DMS114 treated with DMSO at 0.1 percent for 48 hours (cell line): ENCODE measurements around the gene MYBPH.

Experiments used
- DNase-seq: peaks from one replicate; lab custom pipeline; 2025; ENCODE audit not compliant: unreplicated experiment; lab: John Stamatoyannopoulos, UW

The MYBPH gene

DNA sequence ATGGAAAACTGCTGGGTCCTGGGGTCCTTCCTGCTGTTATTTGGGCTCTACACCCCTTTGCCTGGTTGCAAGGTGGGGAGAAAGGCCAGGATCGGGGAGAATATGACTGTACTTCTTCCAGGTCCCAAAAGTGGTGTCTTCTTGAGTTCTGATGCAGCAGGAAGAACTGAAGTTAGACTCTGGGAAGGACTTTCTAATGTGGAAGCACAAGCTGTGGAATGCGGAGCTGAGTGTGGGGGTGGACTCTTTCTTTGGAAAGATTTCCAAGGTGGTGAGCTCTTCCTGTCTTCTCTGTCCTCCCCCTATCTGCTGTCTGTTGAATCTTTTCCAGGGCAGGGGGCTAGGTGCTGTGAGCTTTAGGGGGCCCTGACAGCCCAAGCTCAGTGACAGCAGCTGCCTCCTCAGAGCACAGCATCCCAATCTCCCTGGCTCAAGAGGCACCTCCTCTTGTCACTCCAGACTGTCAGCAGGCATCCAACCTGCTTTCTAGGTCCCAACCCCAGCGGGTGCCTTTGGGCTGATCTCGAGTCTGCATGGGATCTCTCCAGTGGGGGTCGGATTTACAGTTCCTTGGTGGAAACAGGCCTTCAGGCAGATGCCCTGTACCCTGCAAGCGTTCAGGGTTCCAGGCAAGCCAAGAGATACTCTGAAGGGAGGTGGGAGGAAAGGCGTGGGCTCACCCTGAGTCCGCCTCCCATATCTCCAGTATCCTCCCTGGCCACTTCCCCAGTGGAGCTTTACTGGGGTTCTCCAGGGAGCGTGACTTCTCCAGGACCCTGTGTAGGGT lies 24.9 kb downstream of the MYBPH start:
- no peak for DNase-seq

DNA sequence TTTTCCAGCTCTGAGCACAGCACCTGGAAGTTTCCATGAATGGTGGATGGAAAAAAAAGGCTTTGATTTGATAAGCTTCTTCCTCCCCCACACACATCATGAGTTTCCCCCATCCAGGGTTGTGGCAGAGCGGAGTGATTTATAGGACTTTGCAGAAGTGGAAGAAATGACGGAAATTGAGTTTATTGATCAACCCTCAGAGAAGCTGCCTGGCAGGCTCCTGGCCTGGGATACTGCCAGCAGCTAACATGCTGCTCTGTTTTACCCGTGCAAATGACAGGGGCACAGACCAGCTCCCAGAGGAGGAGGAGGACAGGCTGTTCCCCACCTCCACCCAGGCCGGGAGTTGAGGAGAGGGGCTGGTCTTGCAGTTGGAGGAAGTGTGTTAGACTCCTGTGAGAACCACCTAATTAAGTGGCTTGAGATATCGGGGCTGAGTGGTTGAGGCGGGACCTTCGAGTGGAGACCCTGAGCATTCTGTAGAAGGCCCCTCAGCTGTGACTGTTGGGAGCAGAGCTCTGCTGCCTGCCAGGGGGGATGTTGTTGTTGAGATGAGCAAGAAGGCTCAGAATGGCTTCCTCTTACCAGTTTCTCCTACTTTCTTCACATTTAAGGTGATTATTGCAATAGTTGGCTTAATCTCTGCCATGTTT lies 26.3 kb downstream of the MYBPH start:
- no peak for DNase-seq

DNA sequence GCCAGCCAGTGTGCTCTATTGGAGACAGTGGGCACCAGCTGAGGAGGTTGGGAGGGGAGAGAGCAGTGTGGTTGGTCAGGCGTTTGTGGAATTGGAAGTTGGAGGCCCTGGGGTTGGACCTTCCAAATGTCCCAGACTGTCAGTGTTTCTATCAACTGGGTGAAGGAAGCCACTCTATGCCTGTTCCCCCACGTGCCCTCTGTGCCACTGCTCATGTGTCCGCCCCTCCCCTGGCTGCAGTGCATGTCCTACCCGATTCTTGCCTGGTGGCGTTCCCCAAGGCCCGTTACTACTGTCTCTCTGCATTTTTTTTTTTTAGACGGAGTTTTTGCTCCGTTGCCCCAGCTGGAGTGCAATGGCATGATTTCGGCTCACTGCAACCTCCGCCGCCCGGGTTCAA lies 27.0 kb downstream of the MYBPH start:
- no peak for DNase-seq

DNA sequence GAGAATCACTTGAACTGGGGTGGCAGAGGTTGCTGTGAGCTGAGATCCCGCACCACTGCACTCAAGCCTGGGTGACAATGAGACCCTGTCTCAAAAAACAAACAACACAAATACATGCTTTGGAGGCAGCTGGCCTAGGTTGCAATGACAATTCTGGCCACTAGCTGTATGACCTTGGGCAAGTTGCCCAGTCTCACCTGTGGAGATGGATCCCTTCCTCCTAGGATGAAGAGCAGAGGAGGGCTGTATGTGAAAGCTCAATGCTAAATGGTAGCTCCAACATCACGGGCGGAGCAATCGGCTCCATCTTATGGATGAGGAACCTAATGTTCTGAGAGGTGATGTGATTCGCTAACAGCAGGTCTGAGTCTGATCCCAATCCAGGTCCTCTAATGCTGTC lies 27.5 kb downstream of the MYBPH start:
- DNase-seq = no peak

DNA sequence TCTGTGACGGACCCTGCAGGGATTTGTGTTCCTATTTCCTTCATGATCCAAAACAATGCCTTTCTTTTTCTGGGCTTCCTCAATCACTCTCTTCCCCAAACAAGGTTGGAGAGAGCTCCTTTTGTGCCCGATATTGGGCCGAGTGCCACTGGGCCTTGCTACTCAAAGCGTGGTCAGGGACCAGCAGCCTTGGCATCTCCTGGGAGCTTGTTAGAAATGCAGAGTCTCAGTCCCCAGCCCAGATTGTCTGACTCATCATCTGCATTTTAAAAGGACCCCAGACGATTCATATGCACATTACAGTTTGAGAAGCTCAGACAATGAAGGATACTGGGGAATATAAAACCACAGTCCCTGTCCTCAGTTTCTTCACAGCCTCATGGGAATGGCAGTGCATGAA lies 28.2 kb downstream of the MYBPH start:
- DNase-seq = no peak

DNA sequence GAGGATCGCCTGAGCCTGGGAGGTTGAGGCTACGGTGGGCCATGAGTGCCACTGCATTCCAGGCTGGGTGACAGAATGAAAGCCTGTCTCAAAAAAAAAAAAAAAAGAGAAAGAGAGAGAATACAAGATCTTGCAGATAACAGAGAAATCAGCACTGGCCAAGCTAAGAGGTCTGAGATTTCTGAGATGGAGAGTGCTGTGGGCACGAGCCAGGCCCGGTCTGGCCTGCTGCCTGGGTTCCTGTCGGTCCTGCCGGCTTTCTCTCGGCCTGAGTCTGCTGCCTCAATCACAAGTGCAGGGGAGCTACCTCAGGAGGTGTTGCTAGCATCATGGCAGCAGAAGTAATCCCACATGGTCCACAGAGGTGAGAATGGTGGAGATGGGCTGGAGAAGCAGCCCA lies 29.1 kb downstream of the MYBPH start:
- DNase-seq = no peak

DNA sequence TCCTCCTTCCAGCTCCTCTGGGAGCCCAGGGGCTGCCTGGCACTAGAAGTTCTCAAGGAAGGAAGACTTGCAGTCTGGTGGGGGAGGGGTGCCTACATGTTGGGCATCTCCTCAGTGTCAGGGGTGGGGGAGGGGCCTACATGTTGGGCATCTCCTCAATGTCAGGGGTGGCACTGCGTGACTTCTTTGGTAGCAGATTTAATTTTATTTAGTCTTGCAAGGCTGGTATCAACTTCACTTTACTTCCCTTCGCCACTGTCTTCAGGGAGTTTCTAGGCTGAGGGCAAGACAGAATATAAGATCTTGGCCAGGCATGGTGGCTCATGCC lies 29.6 kb downstream of the MYBPH start:
- DNase-seq = no peak

DNA sequence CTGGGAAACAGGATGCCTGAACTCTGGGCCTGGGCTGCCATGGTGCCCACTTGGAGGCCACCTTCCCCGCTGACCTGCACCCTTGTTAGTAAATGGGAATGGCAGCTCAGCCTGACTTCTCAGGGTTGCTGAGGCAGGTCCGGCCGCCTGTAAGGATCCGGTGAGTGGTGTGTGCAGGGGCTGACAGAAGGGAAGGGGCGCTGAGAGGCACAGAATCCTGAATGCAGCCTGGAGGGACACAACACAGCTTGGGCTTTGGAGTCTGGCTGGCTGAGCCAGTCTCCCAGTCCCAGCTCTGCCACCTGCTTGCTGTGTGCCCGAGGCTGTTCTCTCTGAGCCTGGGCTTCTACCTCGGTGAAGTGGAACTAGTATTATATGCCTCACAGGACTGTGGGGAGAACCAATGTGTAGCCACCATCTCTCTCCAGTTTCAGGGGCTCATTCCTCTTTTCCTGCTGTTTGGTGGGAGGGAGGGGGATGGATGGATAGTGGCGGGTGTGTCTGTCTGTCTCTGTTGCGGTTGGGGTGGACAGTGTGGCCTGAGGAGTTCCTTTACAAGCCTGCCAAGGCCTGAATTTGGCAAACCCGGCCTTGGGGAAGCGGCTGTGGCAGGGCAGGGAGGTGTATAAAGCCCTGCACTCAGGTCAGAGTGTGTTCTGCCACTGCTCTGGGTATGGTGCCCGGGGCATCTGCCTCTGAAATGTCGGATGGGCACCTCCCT lies 30.1 kb downstream of the MYBPH start:
- DNase-seq = no peak

DNA sequence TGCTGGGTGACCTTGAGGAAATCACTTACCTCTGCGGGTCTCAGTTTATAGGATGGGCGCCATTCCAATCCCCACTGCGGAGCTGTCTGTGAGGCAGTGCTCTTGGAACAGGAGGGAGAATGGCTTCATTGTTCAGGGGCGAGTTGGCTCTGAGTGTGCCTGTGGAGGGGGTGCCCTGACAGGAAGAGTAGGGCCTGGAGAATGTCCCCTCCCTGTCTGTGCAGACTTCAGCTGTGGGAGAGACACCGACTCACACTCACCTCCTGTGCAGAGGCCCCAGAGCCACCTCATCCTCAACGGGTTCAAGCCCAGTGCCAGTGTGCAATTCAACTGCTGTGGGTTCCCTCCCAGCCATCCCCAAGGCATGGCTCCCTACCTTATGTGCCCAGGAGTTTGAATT lies 31.0 kb downstream of the MYBPH start:
- DNase-seq = no peak

DNA sequence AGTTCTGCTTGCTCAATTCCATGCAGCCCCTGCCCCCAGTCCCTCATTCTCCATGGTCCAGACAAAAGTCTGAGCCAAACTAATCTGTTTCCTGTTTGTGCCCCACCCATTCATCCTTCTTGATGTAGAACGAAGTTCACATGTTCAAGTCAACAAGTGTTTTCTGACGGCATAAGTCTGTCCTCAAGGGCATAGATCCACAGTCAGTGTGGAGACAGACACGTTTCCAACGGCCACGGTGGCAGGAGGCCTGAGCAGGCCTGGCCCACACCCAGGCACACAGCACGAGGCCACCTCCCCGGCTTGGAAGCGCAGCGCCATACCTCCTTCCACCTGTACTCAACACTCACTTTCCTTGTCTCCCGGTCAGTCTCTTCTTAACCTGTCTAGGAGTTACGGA lies 32.0 kb downstream of the MYBPH start:
- DNase-seq = no peak

DNA sequence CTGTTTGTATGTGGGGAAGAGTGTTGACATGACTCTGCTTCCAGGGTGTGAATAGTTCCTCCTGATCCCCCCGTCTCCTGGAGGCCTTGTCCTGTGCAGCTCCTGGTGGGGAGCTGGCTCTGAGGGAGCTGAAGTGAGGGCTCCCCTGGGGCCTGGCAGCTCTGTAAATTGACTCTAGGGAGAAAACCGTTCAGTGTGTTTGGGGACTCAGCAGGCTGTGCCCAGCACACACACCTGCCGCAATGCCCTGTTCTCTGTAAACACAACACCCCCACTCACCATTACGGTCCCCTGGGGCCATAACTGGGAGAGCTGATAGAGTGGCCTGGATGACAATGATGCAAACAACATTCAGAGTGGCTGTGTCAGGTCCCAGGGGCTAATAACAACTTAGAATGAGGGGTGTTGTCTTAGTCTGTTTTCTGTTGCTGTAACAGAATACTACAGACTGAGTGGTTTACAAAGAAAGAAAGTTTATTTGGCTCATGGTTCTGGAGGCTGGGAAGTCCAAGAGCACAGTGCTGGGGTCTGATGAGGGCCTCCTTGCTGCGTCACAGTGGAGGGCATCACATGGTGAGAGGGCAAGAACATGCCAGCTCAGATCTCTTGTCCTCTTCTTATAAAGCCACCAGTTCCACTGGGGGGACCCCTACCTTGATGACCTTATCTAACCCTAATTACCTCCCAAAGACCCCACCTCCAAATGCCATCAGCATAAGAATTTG lies 32.8 kb downstream of the MYBPH start:
- no peak for DNase-seq

DNA sequence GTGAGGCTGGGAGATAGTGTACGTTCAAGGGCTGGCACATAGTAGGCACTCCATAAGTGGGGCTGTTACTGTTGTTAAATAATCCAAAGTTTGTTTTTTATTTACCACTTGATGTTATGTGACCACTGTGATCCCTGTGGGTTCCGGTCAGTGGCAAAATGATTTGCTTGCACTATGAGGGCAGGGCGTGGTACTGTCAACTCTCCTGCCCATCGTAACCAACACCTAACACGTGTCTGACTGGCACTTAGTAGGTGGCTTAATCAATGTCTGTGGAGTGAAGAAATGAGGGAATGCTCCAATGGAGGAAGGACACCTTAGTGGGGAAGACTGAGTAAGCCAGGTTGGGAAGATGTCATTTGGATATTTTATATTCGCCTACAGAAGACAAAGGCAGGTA lies 33.5 kb downstream of the MYBPH start:
- DNase-seq = no peak

DNA sequence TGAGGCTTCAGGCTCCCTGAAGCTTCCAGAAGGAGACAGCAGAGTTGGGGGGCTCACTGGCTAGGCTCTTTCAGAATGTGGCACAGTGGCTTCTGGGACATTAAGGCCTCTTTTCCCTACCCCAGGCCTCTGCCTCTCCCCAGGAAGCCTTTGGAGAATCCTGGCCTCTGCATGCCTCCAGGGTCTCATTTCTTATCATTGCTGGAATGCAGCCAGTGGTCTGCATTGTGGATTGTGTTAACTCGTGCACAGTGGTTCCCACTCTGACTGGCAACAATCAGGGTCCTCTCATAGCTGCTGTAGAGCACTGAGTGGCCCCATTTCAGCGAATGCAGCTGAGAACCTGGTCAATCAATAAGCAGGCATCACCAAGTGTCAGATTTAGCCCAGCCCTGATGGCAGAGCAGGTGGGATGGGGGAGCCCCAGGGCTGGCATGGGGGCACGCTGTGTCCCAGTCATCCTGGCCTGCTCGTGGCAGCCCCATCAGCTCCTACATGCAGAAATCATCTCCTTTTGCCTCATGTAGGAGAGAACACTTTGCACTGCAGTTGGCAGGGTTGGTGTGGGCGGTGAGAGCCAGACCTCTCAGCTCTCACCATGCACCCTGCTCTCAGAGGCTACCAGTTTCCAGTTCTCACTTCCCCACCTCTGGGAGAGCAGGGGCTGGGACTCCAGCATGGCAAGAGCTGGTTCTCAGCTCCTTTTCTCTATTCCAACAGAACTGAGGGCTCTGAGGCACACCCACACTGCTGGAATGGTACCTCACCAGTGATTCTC lies 34.7 kb downstream of the MYBPH start:
- no peak for DNase-seq

DNA sequence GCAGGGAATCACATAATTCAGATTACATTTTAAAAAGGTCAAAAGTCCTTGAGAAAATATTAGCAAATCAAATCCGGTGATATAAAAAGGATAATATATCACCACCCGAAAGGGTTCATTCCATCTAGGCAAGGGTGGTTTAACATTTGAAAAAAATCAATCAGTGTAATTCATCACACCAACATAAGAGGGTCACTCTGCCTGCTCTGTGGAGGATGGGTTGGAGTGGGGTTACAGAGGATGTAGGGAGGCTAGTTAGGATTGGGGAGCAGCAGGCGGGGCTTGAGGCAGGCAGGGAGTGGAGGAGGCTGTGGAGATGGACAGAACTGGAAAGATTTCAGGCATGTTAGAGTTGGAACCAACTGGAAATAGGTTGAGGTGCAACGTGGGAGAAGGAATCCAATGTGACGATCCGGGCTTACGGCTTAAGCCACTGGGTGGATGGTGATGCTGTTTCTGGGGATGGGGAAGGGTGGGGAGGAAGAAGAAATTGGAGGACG lies 35.6 kb downstream of the MYBPH start:
- DNase-seq = no peak

DNA sequence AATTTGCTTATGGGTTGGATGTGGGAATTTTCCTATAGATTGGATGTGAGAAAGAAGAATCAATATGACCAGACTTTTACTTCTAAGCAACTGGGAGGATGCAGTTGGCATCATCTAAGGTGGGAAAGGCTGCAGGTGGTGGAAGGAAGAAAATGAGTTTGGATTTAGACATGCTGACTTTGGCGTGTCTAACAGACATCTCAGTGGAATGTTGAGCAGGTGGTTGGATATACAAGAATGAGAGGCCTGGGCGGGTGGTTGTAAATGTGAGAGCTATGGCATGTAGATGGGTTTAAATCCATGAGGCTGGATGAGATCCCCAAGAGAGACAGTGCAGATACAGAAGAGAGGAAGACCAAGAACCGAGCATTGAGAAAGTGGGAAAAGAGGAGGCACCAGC lies 37.6 kb downstream of the MYBPH start:
- no peak for DNase-seq

DNA sequence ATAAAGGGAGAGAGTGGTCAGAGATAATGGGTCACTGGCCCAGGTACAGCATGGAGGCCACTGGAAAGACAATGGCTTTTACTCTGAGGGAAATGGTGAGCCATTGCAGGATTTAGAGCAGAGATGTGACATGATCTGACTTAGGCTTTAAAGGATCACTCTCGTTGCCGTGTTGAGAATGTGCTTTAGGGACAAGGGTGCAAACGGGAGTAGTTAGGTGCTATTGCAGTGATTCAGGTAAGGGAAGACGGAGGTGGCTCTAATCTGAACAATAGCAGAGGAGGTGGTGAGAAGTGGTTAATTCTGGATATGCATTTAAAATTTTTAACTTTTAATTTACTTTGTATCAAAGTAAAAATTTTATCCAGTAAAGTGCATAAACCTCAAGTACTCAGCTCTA lies 38.3 kb downstream of the MYBPH start:
- no peak for DNase-seq

DNA sequence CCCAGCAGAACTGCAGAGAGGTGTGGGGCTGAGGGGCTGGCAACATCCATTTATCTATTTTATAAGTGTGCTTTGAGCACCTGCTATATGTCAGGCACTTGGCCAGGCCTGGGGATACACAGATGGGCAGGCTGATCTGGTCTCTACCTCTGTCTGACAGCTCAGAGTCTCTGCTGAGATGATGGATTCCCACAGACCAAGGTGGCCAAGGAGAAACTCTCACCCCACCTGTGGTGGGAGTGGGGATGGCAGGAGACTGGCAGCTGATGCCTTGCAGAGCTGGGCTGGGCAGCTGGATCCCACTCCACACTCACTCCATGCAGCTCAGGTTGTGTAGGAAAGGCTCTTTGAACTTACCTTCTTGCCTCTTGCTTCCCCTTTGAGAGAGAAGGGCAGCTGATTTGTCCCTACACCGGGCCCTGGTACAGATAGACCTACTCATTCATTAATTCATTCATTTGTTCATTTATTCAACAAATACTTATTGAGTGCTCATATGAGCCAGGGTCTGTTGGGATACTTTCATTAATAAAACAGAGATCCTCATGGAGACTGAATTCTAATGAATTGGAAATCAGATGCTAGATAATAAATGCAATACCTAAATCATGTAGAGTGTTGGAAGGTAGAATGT lies 39.1 kb downstream of the MYBPH start:
- DNase-seq = no peak

DNA sequence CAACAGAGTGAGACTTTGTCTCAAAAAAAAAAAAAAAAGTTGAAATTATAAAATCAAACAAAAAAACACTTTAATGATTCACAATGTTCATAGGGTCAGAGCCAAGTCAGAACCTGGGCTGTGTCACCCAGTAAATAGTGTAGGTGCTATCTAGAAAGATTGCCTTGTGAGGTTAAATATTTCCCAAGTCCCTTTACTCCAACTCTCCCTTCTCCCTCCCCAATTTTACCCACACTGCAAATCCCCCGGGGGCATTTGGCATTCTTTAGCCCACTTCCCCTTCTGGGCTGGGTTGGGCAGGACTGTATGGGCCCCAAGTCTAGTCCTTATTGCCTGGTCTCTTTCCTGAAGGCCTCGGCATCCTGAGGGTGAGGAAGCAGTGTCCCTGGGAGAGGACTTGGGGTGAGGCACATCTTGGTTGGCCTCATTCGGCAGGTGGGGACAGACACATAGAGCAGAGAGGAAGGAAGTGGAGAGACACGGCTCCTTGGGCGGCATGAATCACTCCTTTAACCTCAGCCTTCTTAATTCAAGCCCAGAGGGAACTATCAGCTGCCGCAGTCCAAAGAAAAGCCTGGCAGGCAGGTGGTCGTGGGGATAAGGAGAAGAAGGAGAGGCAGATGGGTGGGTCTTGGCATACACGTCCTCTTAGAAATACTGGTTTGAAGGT lies 39.9 kb downstream of the MYBPH start:
- no peak for DNase-seq

DNA sequence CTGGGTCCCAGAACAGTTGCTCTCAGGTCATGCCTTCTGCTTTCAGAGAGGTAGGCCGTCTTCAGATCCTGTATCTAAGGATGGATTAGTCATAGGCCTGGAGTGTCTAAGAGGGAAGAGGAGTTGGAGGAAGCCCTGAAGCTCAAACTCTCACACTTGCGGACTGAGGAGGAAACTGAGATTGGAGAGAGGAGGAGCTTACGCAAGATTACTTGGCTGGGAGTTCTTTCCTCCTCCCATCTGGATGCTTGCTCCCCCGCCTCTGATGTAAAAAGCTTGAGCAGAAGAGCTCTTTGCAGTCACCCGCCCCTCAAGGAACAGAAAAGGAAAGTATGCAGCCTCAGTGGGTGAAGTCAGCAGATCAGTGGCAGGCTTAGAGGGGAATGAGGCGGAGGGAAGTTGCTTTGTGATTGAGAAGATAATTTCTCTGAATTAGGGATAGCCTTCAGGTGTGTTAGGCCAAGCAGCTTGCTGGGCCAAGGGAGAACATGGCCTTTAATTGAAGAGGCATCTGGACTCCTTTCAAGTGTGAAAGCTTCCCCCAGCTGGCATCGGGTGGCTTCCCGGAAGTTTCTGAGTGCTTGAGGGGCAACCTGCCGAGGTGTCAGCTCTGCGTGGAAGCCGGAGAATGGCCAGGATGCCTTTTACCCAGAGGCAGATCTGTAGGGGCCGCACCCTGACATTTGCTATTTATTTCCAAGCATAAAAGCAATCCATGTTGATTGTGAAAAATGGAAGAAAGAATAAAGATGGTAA lies 41.5 kb downstream of the MYBPH start:
- no peak for DNase-seq
